ENCODE measurements around the gene USP44. TPM values are rescaled to one million over a fixed set of nuclear protein-coding genes. Genes with fewer than 3 reads are reported as not detected.
"Not testable (repeated sequence)": the region's sequence is repeated elsewhere in the genome, so short reads cannot be mapped to it uniquely, and the experiment has no call there.

The USP44 gene
- total RNA-seq, 1 donor from 2014 or later: 0.73 TPM

DNA sequence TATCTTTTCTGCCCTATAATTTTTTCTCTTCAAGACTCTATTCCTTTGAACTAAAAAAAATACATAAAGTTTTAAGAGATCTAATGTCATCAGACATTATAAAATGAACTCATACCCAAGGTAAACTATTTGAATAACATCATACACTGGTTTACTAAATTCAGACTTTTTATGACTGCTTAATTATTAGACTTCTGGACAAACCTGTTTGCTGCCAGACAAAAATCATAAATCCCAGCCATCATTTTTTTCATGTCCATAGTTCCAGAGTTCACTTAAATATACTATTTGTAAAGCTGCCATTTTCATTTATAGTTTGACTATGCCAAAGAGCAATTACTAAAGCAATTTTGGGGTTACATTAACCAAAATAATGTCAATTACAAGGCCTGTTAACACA, 34.0 kb downstream of the USP44 start:
- DNase-seq (no peak), ATAC-seq (ENCODE audit: poor library complexity) (no peak)
- intact Hi-C loops (cut with DNase I): no loop called here

DNA sequence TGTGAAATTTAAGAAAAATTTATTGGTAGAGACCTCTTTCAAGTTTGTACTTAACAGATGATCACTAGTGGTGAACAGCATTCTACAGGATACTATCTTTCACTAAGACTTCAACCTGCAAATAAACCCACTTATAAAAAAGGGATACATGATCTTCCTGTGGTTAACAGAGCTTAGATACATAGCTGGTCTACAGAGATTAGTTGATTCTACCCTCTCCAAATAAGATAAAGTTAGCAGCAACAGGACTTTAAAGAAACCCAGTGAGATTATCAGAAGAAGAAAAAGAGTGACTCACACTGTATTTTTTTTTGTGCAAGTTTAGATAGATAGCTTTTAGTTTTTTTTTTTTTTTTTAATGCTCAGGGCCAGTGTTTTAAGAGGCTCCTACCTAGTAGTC, 34.5 kb downstream of the USP44 start:
- intact Hi-C loops (cut with DNase I): no loop called here
- ATAC-seq (ENCODE audit: poor library complexity): no peak
- DNase-seq: no peak

DNA sequence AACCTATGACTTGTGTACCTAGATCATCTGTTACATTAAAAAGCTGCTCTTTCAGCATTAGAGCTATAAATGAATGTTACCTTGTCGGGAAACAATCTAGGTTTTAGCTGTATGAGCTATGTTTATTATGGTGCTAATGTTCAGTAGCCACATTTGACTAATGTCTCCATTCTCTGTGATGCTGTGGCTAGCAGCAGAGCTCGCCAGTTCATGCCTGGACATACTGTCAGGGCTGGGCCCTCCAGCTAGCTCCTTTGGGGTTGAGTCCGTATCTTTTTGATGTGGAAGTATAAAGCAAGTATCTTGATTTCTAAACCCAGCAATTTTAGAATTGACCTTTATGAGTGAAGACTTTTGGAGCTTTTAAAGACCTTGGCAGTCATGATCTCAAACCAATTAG, 36.1 kb downstream of the USP44 start:
- intact Hi-C loops (cut with DNase I): no loop called here
- DNase-seq: no peak
- ATAC-seq (ENCODE audit: poor library complexity): no peak

DNA sequence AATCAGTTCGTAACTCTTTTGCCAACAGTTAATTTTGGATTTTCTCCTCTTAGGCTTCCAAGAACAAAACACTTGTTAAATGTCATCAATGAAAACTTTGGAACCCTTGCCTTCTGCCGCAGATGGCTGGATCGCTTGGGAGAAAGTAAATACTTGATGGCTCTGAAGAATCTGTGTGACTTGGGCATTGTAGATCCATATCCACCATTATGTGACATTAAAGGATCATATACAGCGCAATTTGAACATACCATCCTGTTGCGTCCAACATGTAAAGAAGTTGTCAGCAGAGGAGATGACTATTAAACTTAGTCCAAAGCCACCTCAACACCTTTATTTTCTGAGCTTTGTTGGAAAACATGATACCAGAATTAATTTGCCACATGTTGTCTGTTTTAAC, 37.7 kb downstream of the USP44 start:
- intact Hi-C loops (cut with DNase I): no loop called here
- DNase-seq (no peak), ATAC-seq (ENCODE audit: poor library complexity) (no peak)

DNA sequence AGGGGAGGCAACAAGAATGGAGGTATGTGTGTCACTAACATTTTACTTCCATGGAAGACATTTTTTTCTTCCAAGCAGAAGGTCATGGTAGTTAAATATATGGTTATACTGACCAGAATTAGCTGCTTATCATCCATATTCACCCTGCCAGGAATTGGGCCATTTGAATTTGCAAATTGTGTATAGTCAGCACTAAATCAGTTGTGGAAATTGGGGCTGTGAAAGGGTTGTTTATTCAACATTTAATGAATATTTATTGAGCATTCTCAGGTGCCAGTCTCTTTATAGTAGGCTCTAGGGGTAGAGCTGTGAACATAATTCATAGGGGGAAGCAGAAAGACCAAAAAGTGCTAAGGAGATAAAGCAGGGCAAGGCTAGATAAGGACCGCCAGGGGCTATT, 39.3 kb downstream of the USP44 start:
- intact Hi-C loops (cut with DNase I): no loop called here
- ATAC-seq (ENCODE audit: poor library complexity): no peak
- DNase-seq: no peak

DNA sequence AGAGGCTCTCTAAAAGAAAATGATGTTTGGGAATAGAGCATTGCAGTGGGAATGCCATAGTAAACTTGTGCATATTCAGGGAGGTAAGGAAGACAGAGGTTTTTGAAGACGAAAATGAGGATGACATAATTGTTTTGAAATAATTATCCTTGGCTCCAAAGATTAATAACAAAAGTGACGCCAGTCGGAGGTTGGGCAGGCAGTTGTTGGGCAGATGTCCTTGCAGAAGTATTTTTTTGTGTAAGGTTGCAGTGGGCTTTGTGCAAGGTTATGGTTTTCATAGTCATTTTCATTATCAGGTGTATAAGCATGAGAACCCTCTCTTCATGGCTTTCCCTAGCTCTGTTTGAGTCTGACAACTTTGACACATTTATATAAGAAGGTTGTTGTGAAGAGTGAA, 42.0 kb downstream of the USP44 start:
- DNase-seq (no peak), ATAC-seq (ENCODE audit: poor library complexity) (no peak)
- intact Hi-C loops (cut with DNase I): no loop called here

DNA sequence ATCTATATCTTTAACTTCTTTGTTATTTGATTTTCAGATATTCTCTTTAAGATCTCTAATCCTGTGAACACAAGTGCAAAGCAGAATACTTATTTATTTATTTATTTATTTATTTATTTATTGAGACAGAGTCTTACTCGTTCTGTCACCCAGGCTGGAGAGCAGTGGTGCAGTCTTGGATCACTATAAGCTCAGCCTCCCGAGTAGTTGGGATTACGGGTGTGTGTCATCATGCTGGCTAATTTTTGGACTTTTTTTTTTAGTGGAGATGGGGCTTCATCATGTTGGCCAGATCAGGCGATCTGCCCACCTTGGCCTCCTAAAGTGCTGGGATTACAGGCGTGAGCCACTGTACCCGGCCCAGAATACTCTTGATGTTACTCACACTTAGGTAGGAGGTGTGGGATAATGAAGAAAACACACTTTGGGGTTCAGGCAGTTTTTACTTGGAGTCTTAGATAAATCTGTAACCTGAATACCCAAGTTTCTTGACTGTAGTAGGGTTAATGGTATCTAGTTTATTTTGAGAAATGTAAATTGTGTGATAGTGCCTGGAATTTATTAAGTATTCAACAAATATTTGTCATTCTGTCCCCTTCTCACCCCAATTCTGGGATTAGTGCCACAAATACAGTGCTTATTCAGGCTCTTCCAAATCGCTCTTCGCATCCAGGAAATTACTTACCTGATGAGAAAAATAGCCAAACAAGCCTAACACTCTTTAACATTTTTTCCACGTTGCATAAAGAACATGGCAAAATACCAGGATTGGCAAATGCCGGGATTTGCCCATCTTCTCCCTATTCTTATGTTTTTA, 44.4 kb downstream of the USP44 start:
- no peak for ATAC-seq (ENCODE audit: poor library complexity)
- intact Hi-C loops (cut with DNase I): no loop called here
- no peak for DNase-seq

DNA sequence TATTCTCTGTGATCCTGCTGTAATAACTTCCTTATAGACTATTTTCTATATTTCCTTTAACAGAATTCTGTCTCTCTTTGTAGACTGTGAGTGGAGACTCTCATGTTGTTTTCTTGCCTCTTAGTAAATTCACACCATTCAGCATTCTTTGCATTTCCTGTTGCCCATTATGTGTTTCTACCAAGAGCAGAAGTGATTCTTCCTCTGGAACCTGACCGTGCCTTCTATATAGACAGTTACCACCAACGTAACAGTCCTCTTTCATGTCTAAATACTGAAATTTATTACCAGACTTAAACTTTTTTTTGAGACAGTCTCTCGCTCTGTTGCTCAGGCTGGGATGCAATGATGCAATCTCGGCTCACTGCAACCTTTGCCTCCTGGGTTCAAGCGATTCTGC, 46.2 kb downstream of the USP44 start:
- intact Hi-C loops (cut with DNase I): no loop called here

DNA sequence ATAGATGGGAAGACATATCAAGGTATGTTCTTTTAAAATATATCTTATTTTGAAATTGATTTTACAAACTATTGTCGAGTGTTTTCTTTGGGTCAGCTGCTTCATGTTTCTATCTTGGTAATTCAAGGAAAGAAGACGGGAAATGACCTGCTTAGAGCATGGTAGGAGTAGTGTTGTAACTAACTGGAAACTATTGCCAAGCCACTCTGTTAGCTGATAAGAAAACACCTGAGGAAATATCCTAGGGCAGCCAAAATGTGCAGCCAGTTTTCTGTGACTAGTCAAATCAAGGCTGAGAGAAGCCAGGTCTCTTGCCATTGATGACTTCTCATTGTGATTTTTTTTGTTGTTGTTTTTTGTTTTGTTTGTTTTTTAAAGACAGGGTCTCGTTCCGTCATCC, 47.1 kb downstream of the USP44 start:
- DNase-seq: no peak
- no peak for ATAC-seq (ENCODE audit: poor library complexity)
- intact Hi-C loops (cut with DNase I): no loop called here

More for the DNA sequence above, 46.2 kb downstream of the USP44 start:
- ATAC-seq (ENCODE audit: poor library complexity) (no peak), DNase-seq (no peak)

DNA sequence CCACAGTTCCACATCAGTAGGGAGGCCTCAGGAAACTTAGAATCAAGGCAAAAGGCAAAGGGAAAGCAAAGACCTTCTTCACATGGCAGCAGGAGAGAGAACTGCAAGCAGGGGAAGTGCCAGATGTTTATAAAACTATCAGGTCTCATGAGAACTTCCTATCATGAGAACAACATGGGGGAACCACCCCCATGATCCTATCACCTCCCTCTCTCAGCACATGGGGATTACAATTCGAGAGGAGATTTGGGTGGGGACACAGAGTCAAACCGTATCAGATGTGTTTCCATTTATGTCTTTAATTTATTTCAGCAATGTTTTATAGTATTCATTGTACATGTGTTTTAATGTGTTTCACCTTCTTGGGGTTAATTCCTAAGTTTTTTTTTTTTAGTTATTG, 51.5 kb downstream of the USP44 start:
- intact Hi-C loops (cut with DNase I): no loop called here
- no peak for DNase-seq
- ATAC-seq (ENCODE audit: poor library complexity): no peak

DNA sequence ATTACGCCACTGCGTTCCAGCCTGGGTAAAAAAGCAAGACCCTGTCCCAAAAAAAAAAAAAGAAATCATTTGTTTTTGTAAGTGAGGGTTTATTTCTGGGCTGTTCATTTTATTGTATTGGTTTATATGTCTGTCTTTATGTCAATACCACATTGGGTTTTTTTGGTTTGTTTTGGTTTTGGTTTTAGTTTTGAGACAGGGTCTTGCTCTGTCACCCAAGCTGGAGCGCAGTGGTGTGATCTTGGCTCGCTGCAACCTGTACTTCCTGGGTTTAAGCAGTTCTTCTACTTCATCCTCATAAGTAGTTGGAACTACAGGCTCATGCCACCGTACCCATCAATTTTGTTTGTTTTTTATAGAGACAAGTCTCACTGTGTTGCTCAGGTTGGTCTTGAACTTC, 52.3 kb downstream of the USP44 start:
- ATAC-seq (ENCODE audit: poor library complexity) (no peak), DNase-seq (no peak)
- intact Hi-C loops (cut with DNase I): no loop called here

DNA sequence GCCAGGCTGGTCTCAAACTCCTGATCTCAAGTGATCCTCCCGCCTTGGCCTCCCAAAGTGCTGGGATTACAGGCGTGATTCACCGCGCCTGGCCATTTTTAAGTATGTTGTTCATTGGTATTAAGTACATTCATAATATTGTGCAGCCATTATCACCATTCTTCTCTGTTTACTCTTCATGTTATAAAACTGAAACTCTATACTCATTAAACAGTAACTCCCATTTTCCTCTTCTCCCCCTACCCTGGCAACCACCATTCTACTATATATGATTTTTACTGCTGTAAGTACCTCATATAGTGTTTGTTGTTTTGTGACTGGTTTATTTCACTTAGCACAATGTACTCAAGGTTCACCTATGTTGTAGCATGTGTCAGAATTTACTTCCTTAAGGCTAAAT, 54.2 kb downstream of the USP44 start:
- intact Hi-C loops (cut with DNase I): no loop called here
- no peak for ATAC-seq (ENCODE audit: poor library complexity)

DNA sequence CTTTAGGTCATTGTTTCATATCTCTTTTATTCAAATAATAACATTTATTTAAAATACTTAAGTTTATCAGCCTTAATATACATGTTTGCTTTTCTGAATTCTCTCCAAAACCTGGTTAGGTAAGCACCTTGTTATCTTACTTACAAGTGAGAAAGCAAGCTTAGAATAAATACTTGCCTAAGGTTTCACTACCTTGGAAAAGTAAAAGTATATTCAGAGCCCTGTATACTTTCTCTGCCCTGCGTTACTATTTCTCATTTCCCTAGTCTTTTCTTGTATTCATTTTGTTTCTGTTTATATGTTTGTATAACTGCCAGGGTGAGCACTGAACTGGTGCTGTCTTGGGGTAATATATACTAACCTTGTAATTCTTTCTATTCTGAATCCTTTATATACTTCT, 55.8 kb downstream of the USP44 start:
- intact Hi-C loops (cut with DNase I): no loop called here
- DNase-seq (no peak), ATAC-seq (ENCODE audit: poor library complexity) (no peak)

More for the DNA sequence above, 54.2 kb downstream of the USP44 start:
- DNase-seq: no peak

DNA sequence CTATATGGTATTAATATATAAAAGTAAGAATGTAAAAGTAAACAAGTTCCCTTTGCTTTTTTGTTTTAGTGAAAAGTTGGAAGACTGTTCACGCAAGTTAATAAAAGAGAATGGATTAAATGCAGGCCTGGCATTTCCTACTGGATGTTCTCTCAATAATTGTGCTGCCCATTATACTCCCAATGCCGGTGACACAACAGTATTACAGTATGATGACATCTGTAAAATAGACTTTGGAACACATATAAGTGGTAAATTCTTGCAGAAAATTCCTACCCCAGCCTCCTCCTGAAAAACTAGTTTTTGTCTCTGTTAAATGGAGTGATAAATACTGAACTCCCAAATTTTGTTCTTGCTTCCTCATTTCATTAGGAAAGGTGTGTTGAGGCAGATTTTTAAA, 56.4 kb downstream of the USP44 start:
- no peak for ATAC-seq (ENCODE audit: poor library complexity)
- intact Hi-C loops (cut with DNase I): no loop called here

DNA sequence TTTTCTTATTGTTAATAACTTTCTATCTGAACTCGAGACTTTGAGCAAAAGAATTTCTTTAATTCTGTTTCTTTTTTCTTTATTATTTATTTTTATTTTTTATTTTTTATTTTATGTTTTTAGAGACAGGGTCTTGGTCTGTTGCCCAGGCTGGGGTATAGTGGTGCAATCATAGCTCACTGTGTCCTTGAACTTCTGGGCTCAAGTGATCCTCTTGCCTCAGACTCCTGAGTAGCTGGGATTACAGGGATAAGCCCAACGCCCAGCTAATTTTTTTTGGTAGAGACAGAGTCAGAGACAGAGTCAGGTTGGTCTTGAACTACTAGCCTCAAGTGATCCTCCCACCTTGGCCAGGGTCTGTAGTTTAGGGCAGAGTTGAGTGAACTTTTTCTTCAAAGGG, 58.8 kb downstream of the USP44 start:
- no peak for DNase-seq
- ATAC-seq (ENCODE audit: poor library complexity): no peak
- intact Hi-C loops (cut with DNase I): no loop called here

More for the DNA sequence above, 56.4 kb downstream of the USP44 start:
- no peak for DNase-seq

DNA sequence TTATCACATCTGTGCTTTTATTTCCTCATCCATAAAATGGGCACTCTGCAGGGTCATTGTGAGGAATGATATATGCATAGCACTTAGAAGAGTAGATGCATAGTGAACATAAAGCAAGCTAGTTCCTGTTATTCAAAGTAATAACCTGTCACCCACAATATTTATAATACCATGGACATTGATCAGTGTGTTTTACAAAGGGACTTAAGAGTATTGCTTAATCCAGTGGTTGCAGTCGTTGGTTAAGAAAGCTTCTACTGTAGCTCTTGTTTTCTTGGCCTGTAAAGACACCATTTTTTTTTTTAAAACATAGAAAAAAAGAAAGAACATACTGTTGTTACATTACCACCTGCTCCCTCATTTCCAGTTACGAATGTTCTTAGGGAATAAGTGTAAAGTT, 64.3 kb downstream of the USP44 start:
- no peak for ATAC-seq (ENCODE audit: poor library complexity)
- no peak for DNase-seq
- intact Hi-C loops (cut with DNase I): no loop called here

DNA sequence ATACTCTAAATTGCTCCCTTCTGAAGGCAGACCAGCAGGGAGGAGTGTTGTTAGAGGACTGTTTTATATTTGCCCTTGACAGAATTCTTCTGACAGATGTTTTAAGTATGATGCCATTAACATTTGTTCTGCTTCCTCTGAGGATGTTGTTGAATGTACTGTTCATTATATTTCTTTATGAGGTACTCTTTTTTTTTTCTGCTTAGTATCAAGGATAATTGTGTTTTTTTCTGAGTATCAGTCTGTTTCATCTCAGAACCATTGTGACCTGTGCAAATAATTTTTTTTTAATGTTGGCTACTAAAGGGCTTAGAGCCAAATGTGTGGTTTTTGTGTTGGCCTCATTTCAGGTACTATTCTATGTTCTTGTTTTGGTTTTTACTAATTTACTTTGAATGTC, 66.8 kb downstream of the USP44 start:
- DNase-seq: no peak
- intact Hi-C loops (cut with DNase I): no loop called here
- ATAC-seq (ENCODE audit: poor library complexity): no peak

DNA sequence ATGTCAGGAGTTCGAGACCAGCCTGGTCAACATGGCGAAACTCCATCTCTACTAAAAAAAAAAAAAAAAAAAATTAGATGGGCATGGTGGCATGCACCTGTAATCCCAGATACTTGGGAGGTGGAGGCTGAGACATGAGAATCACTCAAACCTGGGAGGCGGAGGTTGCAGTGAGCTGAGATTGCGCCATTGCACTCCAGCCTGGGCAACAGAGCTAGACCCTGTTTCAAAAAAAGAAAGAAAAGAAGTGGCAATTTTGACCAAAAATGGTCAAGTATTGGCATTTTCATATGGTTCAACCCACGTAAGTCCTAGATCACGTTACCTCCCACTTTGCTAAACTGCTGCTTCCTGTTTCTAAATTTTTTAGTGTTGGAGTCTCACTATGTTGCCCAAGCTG, 68.7 kb downstream of the USP44 start:
- DNase-seq; intact Hi-C loops (cut with DNase I); ATAC-seq (ENCODE audit: poor library complexity): not testable (repeated sequence)

DNA sequence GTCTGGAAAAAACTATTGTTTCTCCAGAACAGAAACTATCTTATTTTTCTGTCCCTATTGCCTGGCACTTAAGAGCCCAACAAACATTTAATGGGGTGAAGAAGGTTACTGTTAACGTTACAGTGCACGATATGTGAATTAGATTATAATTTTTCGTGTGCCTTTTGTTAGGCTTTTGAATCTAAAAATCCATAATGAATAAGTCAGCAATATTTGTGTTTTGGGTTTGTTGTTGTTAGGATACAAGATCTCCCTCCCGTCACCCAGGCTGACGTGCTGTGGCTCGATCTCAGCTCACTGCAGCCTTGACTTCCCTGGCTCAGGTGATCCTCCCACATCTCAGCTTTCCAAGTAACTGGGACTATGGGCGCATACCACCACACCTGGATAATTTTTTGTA, 69.4 kb downstream of the USP44 start:
- DNase-seq: no peak
- intact Hi-C loops (cut with DNase I): no loop called here
- no peak for ATAC-seq (ENCODE audit: poor library complexity)

DNA sequence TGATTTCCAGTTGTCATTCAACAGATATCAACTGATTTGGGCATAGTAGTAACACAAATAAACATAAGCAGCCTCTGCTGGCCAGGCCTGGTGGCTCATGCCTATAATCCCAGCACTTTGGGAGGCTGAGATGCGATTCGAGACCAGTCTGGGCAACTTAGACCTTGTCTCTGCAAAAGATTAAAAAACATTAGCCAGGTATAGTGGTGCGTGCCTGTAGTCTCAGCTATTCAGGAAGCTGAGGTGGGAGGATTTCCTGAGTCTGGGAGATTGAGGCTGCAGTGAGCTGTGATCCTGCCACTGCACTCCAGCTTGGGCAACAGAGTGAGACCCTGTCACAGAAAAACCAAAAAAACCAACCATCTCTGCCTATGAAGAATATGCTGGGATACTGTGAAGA, 70.2 kb downstream of the USP44 start:
- ATAC-seq (ENCODE audit: poor library complexity): no peak
- intact Hi-C loops (cut with DNase I): no loop called here
- DNase-seq: no peak

DNA sequence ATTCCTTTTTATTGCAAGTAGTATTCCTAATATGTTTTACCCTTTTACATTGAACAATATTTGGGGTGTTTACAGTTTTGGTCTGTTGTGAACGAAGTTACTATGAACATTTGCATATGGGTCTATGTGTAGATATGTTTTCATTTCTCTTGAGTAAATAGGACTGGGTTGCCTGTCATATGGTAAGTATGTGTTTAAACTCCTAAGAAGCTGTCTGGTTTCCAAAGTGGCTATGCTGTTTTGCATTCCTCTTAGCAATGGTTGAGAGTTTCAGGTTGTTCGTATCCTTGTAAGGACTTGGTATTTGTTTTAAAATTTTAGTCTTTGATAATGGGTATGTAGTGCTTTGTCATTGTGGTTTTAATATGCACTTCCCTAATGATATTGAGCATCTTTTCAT, 71.0 kb downstream of the USP44 start:
- no peak for DNase-seq
- no peak for ATAC-seq (ENCODE audit: poor library complexity)
- intact Hi-C loops (cut with DNase I): no loop called here

Data from Right ventricle myocardium superior (tissue), 1 donor.